ENCODE results near the gene DEFB126. TPM values are rescaled to one million over a fixed set of nuclear protein-coding genes. Genes with fewer than 3 reads are reported as not detected.
"Not testable (repeated sequence)": the region's sequence is repeated elsewhere in the genome, so short reads cannot be mapped to it uniquely, and the experiment has no call there.

The DEFB126 gene, protein sequence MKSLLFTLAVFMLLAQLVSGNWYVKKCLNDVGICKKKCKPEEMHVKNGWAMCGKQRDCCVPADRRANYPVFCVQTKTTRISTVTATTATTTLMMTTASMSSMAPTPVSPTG
- total RNA-seq = not detected
- not detected for total RNA-seq (2013)

- Mint-ChIP-seq H3K4me1 (no peaks in the 10 kb centered on the region), H3K4me3 (no peak within 1 kb of the TSS), H3K27me3 (ENCODE audit: low read depth in 2 of 2) (peaks cover 33 to 51% of the 10 kb centered on the region in 2 donors), H3K27ac (no peak within 1 kb of the TSS), H3K36me3 (no peaks in the 10 kb centered on the region), H3K9me3 (peaks cover 0 to 2% of the 10 kb centered on the region in 2 donors)
- intact Hi-C loops (cut with micrococcal nuclease) = no loop called here
- H3K4me3 ChIP-seq (ENCODE audit: low read length) = no peak within 1 kb of the TSS
- H3K9me3 ChIP-seq (ENCODE audit: control insufficient read depth, insufficient read depth, low read length) = peaks cover 6% of the 10 kb centered on the region
- H3K4me1 ChIP-seq (ENCODE audit: control insufficient read depth, insufficient read depth, low read length) = no peaks in the 10 kb centered on the region
- H3K27me3 ChIP-seq (ENCODE audit: control insufficient read depth, insufficient read depth, low read length) = peaks cover 12% of the 10 kb centered on the region
- no peak within 1 kb of the TSS for H3K27ac ChIP-seq (ENCODE audit: low read length)
- DNase-seq = no peak
- H3K36me3 ChIP-seq (ENCODE audit: control insufficient read depth, insufficient read depth, low read length) = no peaks in the 10 kb centered on the region
- 89% methylated on average over 1 of the region's 1 CpG for WGBS (ENCODE audit: insufficient coverage)
- ATAC-seq = no peak
- TF ChIP-seq CTCF (IDR thresholded peaks at IDR 0.05) = no peak
These were observed at the start of gene DEFB126 for GRCh38 chr20:142290-142689. TSS of gene DEFB126 (plus strand) at chr20:142590. CDS start at chr20:142629, 39 bp downstream.

GRCh38 chr20:93641-94040 lies 48.7 kb upstream of the DEFB126 start:
- no peak for TF ChIP-seq CTCF (IDR thresholded peaks at IDR 0.05)
- Histone ChIP-seq H3K4me1 (ENCODE audit: control insufficient read depth, insufficient read depth, low read length) (no peaks in the 10 kb centered on the region), H3K27me3 (ENCODE audit: control insufficient read depth, insufficient read depth, low read length) (peaks cover 11% of the 10 kb centered on the region), H3K4me3 (ENCODE audit: low read length) (no peak overlapping the region), H3K27ac (ENCODE audit: low read length) (no peak overlapping the region), H3K9me3 (ENCODE audit: control insufficient read depth, insufficient read depth, low read length) (no peaks in the 10 kb centered on the region), H3K36me3 (ENCODE audit: control insufficient read depth, insufficient read depth, low read length) (no peaks in the 10 kb centered on the region)
- intact Hi-C loops (cut with micrococcal nuclease) = no loop called here
- Mint-ChIP-seq H3K36me3 (peaks cover 23% of the 10 kb centered on the region), H3K4me3 (no peak overlapping the region), H3K27me3 (ENCODE audit: low read depth in 2 of 2) (peaks cover 33 to 60% of the 10 kb centered on the region in 2 donors), H3K9me3 (peaks cover 6 to 7% of the 10 kb centered on the region in 2 donors), H3K4me1 (no peaks in the 10 kb centered on the region), H3K27ac (no peak overlapping the region)
- ATAC-seq = no peak
- DNase-seq = no peak

- Mint-ChIP-seq H3K36me3 (peaks cover 23% of the 10 kb centered on the region), H3K4me3 (no peak overlapping the region), H3K27ac (no peak overlapping the region), H3K27me3 (ENCODE audit: low read depth in 2 of 2) (peaks cover 33 to 55% of the 10 kb centered on the region in 2 donors), H3K9me3 (peaks cover 6 to 7% of the 10 kb centered on the region in 2 donors), H3K4me1 (no peaks in the 10 kb centered on the region)
- H3K27me3 ChIP-seq (ENCODE audit: control insufficient read depth, insufficient read depth, low read length) = peaks cover 11% of the 10 kb centered on the region
- no peak for TF ChIP-seq CTCF (IDR thresholded peaks at IDR 0.05)
- DNase-seq = no peak
- intact Hi-C loops (cut with micrococcal nuclease) = no loop called here
- no peaks in the 10 kb centered on the region for H3K4me1 ChIP-seq (ENCODE audit: control insufficient read depth, insufficient read depth, low read length)
- WGBS (ENCODE audit: insufficient coverage) = 80% methylated on average over 4 of the region's 4 CpGs
- H3K9me3 ChIP-seq (ENCODE audit: control insufficient read depth, insufficient read depth, low read length) = no peaks in the 10 kb centered on the region
- ATAC-seq = no peak
- no peaks in the 10 kb centered on the region for H3K36me3 ChIP-seq (ENCODE audit: control insufficient read depth, insufficient read depth, low read length)
- H3K27ac ChIP-seq (ENCODE audit: low read length) = no peak overlapping the region
- no peak overlapping the region for H3K4me3 ChIP-seq (ENCODE audit: low read length)
These were observed 47.2 kb upstream of the DEFB126 start for GRCh38 chr20:95215-95614.

DNA sequence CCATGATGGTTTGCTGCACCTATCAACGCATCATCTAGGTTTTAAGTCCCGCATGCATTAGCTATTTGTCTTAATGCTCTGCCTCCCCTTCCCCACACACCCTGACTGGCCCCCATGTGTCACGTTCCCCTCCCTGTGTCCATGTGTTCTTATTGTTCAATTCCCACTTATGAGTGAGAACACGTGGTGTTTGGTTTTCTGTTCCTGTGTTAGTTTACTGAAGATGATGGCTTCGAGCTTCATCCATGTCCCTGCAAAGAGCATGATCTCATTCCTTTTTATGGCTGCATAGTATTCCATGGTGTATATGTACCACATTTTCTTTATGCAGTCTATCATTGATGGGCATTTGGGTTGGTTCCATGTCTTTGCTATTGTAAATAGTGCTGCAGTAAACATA lies 44.7 kb upstream of the DEFB126 start:
- H3K36me3 ChIP-seq (ENCODE audit: control insufficient read depth, insufficient read depth, low read length); H3K4me3 ChIP-seq (ENCODE audit: low read length); H3K4me1 ChIP-seq (ENCODE audit: control insufficient read depth, insufficient read depth, low read length); H3K27ac ChIP-seq (ENCODE audit: low read length); H3K9me3 ChIP-seq (ENCODE audit: control insufficient read depth, insufficient read depth, low read length); H3K4me1 Mint-ChIP-seq; ATAC-seq; H3K27ac Mint-ChIP-seq; DNase-seq; H3K4me3 Mint-ChIP-seq; intact Hi-C loops (cut with micrococcal nuclease); H3K27me3 ChIP-seq (ENCODE audit: control insufficient read depth, insufficient read depth, low read length); H3K9me3 Mint-ChIP-seq: not testable (repeated sequence)
- Mint-ChIP-seq H3K36me3 (peaks cover 23% of the 10 kb centered on the region), H3K27me3 (ENCODE audit: low read depth in 2 of 2) (peaks cover 20 to 43% of the 10 kb centered on the region in 2 donors)
- 71% methylated on average over 4 of the region's 5 CpGs for WGBS (ENCODE audit: insufficient coverage)
